ENCODE data around the gene GPATCH2.

- TF ChIP-seq POLR2A (IDR thresholded peaks at IDR 0.05) (no peak), POLR2AphosphoS5 (IDR thresholded peaks at IDR 0.05) (no peak), CTCF (IDR thresholded peaks at IDR 0.05) (no peak), EP300 (IDR thresholded peaks at IDR 0.05; ENCODE audit: low read depth) (no peak)
Measured at GRCh38 chr1:217403026-217403720, 227.7 kb downstream of the GPATCH2 start.
